H1 (cell line): ENCODE measurements around the gene FOXL3. TPM values are rescaled to one million over a fixed set of nuclear protein-coding genes. Genes with fewer than 3 reads are reported as not detected.

ENCODE experiments used
- BACH1 ChIP-seq: IDR thresholded peaks from 2 replicates; pipeline ENCODE4 v1.6.1; 2012; ENCODE audit warnings: low read length, improper control_type of control experiment
- CBX5 ChIP-seq: fragments of 300-800, 300-1000 bp; sonication (generic); IDR thresholded peaks from 2 replicates; pipeline ENCODE4 v1.7.1; 2016; ENCODE audit warnings: antibody characterized with exemption, low read length, low read depth
- GABPA ChIP-seq: IDR thresholded peaks from 2 replicates; pipeline ENCODE4 v1.6.1; 2011; ENCODE audit warnings: mild to moderate bottlenecking, low read length, moderate library complexity, borderline replicate concordance; ENCODE audit not compliant: insufficient read depth
- NANOG ChIP-seq: IDR thresholded peaks from 2 replicates; pipeline ENCODE4 v1.6.1; 2011; ENCODE audit warnings: low read length, low read depth, mild to moderate bottlenecking, inconsistent platforms; ENCODE audit not compliant: insufficient read depth, poor library complexity, severe bottlenecking
- polyA plus RNA-seq, 7 experiments: library from polyadenylated mRNA; depleted of rRNA in 3 of 7; stranded (reverse) in 5 of 7; unstranded in 2 of 7; fragments of >200 nt in 5 of 7; fragments of 200-250 nt in 2 of 7; gene quantifications; 1 replicate in 5 of 7; 2 replicates in 1 of 7; 4 replicates in 1 of 7; pipeline versions ENCODE4 v1.2.1 to v1.2.3, GENCODE V29; 2011 to 2013; ENCODE audit warnings: missing spikeins in 2 of 7, mixed read lengths in 2 of 7
- total RNA-seq: library from RNA; stranded (reverse); fragmentation: NEBNext Ultra II Directional; extraction: Animal tissue kit (Norgen Biotek cat#: 25700); gene quantifications from 2 replicates; pipeline ENCODE4 v1.2.1, GENCODE V29; 2021
- TF ChIP-seq, protein P1 (sequence below), 3 experiments: IDR thresholded peaks; 1 replicate in 2 of 3; 2 replicates in 1 of 3; pipeline versions ENCODE4 v1.5.1 to v1.6.1; 2011; ENCODE audit warnings: low read length in 3 of 3, mild to moderate bottlenecking in 3 of 3, inconsistent platforms in 2 of 3, low read depth in 1 of 3, moderate library complexity in 1 of 3; ENCODE audit not compliant: insufficient read depth in 1 of 3; ENCODE audit errors: control extremely low read depth in 1 of 3

The FOXL3 gene
- total and polyA plus RNA-seq, 2 of the 8 experiments (the other 6 are each of a cell fraction or from before 2014, with no cell fraction given): not detected

DNA sequence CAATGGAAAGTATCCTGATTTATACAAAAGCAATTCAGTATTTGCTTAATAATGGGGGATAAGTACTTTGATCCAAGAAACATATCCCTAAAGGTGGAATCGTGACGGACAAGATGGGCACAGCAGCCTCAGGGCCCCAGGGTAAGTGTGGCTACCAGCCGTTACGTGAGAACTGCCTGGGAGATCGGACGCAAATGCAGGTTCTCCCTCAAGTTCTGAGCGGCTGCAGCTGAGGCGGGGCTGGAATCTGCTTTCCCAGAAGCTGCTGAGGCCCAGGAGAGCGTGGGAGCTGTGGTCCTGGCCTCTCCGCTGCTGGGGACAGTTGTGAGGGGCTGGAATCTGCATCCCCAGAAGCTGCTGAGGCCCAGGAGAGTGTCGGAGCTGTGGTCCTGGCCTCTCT is 13.5 kb downstream of the FOXL3 start (continued):
- TF ChIP-seq, protein P1, sequence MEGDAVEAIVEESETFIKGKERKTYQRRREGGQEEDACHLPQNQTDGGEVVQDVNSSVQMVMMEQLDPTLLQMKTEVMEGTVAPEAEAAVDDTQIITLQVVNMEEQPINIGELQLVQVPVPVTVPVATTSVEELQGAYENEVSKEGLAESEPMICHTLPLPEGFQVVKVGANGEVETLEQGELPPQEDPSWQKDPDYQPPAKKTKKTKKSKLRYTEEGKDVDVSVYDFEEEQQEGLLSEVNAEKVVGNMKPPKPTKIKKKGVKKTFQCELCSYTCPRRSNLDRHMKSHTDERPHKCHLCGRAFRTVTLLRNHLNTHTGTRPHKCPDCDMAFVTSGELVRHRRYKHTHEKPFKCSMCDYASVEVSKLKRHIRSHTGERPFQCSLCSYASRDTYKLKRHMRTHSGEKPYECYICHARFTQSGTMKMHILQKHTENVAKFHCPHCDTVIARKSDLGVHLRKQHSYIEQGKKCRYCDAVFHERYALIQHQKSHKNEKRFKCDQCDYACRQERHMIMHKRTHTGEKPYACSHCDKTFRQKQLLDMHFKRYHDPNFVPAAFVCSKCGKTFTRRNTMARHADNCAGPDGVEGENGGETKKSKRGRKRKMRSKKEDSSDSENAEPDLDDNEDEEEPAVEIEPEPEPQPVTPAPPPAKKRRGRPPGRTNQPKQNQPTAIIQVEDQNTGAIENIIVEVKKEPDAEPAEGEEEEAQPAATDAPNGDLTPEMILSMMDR (IDR thresholded peaks at IDR 0.05; ENCODE audit: control extremely low read depth in 1 of 3, insufficient read depth in 1 of 3, low read depth in 1 of 3, low read length in 3 of 3): no peak
- no peak for TF ChIP-seq GABPA
- TF ChIP-seq NANOG: no peak
- no peak for TF ChIP-seq CBX5
- no peak for TF ChIP-seq BACH1
